Measurements from ENCODE around the gene METTL6.

DNA sequence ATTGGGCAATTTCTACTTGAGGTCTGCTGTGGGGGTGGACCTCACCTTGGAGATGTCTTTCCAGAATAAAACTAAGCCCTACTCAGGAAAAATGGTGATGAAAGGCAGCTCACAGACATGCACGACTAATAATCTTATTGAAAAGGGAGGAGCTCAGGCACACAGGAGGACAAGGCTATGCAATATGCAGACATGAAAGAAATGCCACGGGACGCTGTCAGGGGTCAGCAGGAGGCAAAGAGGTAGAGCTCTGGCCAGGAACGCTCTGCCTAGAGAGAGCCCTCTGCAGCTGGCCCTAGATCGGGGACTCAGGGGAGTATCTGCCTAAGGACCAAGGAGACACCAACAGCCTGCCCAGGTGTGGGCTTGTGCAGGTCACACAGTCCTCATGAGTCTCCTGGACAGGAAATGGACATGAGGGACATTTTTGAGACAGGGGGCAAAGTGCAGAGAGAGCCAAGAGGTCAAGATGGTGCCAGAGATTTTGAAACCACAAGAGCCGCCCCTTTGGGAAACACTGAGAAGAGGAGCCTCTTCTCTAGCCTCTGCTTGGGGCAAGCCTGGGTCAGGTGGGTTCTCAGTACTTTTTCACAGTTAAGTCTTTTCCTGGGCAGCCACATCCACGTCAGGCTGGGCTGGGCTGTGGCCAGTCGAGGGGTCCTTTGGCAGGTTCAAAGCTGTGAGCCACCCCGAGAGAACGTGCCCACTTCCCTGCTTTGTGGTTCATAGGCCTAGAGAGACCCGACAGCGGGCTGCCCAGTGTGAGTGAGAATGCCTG lies 23.3 kb upstream of the METTL6 start:
- TF ChIP-seq POLR2AphosphoS5 (IDR thresholded peaks at IDR 0.05), result no peak
- TF ChIP-seq, protein P1, sequence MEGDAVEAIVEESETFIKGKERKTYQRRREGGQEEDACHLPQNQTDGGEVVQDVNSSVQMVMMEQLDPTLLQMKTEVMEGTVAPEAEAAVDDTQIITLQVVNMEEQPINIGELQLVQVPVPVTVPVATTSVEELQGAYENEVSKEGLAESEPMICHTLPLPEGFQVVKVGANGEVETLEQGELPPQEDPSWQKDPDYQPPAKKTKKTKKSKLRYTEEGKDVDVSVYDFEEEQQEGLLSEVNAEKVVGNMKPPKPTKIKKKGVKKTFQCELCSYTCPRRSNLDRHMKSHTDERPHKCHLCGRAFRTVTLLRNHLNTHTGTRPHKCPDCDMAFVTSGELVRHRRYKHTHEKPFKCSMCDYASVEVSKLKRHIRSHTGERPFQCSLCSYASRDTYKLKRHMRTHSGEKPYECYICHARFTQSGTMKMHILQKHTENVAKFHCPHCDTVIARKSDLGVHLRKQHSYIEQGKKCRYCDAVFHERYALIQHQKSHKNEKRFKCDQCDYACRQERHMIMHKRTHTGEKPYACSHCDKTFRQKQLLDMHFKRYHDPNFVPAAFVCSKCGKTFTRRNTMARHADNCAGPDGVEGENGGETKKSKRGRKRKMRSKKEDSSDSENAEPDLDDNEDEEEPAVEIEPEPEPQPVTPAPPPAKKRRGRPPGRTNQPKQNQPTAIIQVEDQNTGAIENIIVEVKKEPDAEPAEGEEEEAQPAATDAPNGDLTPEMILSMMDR (IDR thresholded peaks at IDR 0.05), result no peak
- TF ChIP-seq POLR2A (IDR thresholded peaks at IDR 0.05), result no peak
